Keratinocyte (primary cell): ENCODE results near the gene TSPAN18. TPM values are rescaled to one million over a fixed set of nuclear protein-coding genes. Genes with fewer than 3 reads are reported as not detected.

Source experiments
- DNase-seq: peaks from one replicate; pipeline ENCODE4 v3.0.0-alpha.2; 2011; ENCODE audit warnings: low read depth, missing footprints, low spot score
- FAIRE-seq: peaks from 2 replicates; lab custom pipeline; 2011; peaks lifted over from hg19 to GRCh38; lab: Jason Lieb, UNC
- H2AFZ ChIP-seq: 2 replicates; pipeline ENCODE4 v1.6.0; 2012; ENCODE audit warnings: low read length, control low read depth, inconsistent platforms; ENCODE audit not compliant: control insufficient read depth
- H3K27ac ChIP-seq: 2 replicates; pipeline ENCODE4 v1.5.1; 2011; ENCODE audit warnings: low read length; ENCODE audit not compliant: control insufficient read depth, insufficient read depth
- H3K27me3 ChIP-seq: 3 replicates; pipeline ENCODE4 v1.6.0; 2011; ENCODE audit warnings: low read length; ENCODE audit not compliant: control insufficient read depth, insufficient read depth; ENCODE audit errors: extremely low read depth
- H3K36me3 ChIP-seq, 2 experiments: 2 replicates in 1 of 2; 3 replicates in 1 of 2; pipeline ENCODE4 v1.5.1; 2011; ENCODE audit warnings: low read length in 2 of 2, mild to moderate bottlenecking in 1 of 2; ENCODE audit not compliant: control insufficient read depth in 2 of 2, insufficient read depth in 2 of 2; ENCODE audit errors: extremely low read depth in 1 of 2
- H3K4me1 ChIP-seq: 3 replicates; pipeline ENCODE4 v1.5.1; 2011; ENCODE audit warnings: low read length; ENCODE audit not compliant: control insufficient read depth, insufficient read depth; ENCODE audit errors: extremely low read depth
- H3K4me2 ChIP-seq: 3 replicates; pipeline ENCODE4 v1.6.0; 2011; ENCODE audit warnings: low read depth, low read length; ENCODE audit not compliant: control insufficient read depth, insufficient read depth; ENCODE audit errors: extremely low read depth
- H3K4me3 ChIP-seq, 3 experiments: fragments of 200-600 bp in 1 of 3; sonication (generic) in 1 of 3; 2 replicates in 2 of 3; 3 replicates in 1 of 3; pipeline ENCODE4 v1.5.1; 2011 to 2016; ENCODE audit warnings: low read length in 3 of 3, mild to moderate bottlenecking in 3 of 3, control low read depth in 2 of 3, inconsistent platforms in 1 of 3, low read depth in 1 of 3, mixed read lengths in 1 of 3, mixed run types in 1 of 3, moderate library complexity in 1 of 3; ENCODE audit not compliant: control insufficient read depth in 2 of 3, insufficient read depth in 2 of 3; ENCODE audit errors: extremely low read depth in 1 of 3
- H3K79me2 ChIP-seq: 2 replicates; pipeline ENCODE4 v1.6.0; 2012; ENCODE audit warnings: low read length; ENCODE audit not compliant: control insufficient read depth, insufficient read depth
- H3K9ac ChIP-seq: 3 replicates; pipeline ENCODE4 v1.6.0; 2011; ENCODE audit warnings: low read length; ENCODE audit not compliant: control insufficient read depth, insufficient read depth; ENCODE audit errors: extremely low read depth
- H3K9me1 ChIP-seq: 3 replicates; pipeline ENCODE4 v1.6.0; 2011; ENCODE audit warnings: low read length; ENCODE audit not compliant: control insufficient read depth, insufficient read depth; ENCODE audit errors: extremely low read depth
- H3K9me3 ChIP-seq: 2 replicates; pipeline ENCODE4 v1.5.1; 2012; ENCODE audit warnings: low read depth, low read length; ENCODE audit not compliant: control insufficient read depth
- H4K20me1 ChIP-seq: 3 replicates; pipeline ENCODE4 v1.6.0; 2011; ENCODE audit warnings: low read length; ENCODE audit not compliant: control insufficient read depth, insufficient read depth; ENCODE audit errors: extremely low read depth
- CTCF ChIP-seq, 3 experiments: IDR thresholded peaks in 1 of 3; conservative IDR thresholded peaks in 1 of 3; optimal IDR thresholded peaks in 1 of 3; 2 replicates in 2 of 3; 3 replicates in 1 of 3; pipeline versions ENCODE3 to v1.5.1; 2011; ENCODE audit warnings: low read length in 3 of 3, mild to moderate bottlenecking in 3 of 3, moderate library complexity in 2 of 3, control low read depth in 1 of 3, inconsistent platforms in 1 of 3; ENCODE audit not compliant: insufficient read depth in 2 of 3; ENCODE audit errors: extremely low read depth in 1 of 3
- EZH2 ChIP-seq: IDR thresholded peaks from one replicate; pipeline ENCODE4 v1.6.1; 2012; ENCODE audit warnings: inconsistent platforms, mild to moderate bottlenecking, low read length, moderate library complexity
- dilution Hi-C: fragments of 300-500 bp; cut with MboI; formaldehyde crosslinking; loops from one replicate; pipeline ENCODE4 v1.7.0; 2020; ENCODE audit warnings: low sequenced_read_pairs; ENCODE audit not compliant: extremely low pct_ligation_motif_present
- polyA plus RNA-seq, 5 experiments: library from polyadenylated mRNA; depleted of rRNA in 3 of 5; stranded (reverse) in 3 of 5; stranded (forward) in 1 of 5; unstranded in 1 of 5; fragments of >200 nt; gene quantifications; 1 replicate in 1 of 5; 2 replicates in 3 of 5; 3 replicates in 1 of 5; pipeline versions ENCODE4 v1.2.1 to v1.2.3, GENCODE V29; 2011 to 2012; ENCODE audit warnings: missing spikeins in 2 of 5, low read depth in 1 of 5, low replicate concordance in 1 of 5

TSPAN18 gene
- polyA plus RNA-seq, 1 donor (not counting 4 experiments of a cell fraction or from before 2014, with no cell fraction given): not detected

DNA sequence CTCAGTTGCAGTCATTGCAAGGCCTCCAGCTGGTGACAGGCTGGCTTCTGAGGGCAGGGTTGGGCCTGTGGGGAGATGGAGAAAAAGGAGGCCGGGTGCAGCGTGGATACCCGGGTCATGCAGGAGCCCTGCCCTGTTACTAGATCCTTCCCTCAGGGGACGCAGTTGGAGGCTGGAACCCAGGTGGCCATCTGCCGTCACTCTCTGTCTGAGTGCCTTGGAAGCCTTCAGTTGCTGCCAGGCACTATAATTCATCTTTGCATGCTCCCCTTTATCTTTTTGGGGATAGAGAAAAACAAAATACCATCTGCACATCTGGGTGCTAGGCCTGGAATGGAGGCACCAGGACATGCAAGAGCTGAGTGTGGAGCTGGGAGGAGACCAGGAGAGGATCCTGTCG is 141.3 kb downstream of the TSPAN18 start:
- TF ChIP-seq CTCF (optimal IDR thresholded peaks at IDR 0.05 in 1 of 3, IDR thresholded peaks at IDR 0.05 in 1 of 3, conservative IDR thresholded peaks at IDR 0.05 in 1 of 3; ENCODE audit: extremely low read depth in 1 of 3, insufficient read depth in 2 of 3, low read length in 3 of 3) (no peak), EZH2 (no peak)
- Histone ChIP-seq H3K27me3 (peaks cover 69% of the 10 kb centered on the region), H3K9me3 (peaks cover 4% of the 10 kb centered on the region)

DNA sequence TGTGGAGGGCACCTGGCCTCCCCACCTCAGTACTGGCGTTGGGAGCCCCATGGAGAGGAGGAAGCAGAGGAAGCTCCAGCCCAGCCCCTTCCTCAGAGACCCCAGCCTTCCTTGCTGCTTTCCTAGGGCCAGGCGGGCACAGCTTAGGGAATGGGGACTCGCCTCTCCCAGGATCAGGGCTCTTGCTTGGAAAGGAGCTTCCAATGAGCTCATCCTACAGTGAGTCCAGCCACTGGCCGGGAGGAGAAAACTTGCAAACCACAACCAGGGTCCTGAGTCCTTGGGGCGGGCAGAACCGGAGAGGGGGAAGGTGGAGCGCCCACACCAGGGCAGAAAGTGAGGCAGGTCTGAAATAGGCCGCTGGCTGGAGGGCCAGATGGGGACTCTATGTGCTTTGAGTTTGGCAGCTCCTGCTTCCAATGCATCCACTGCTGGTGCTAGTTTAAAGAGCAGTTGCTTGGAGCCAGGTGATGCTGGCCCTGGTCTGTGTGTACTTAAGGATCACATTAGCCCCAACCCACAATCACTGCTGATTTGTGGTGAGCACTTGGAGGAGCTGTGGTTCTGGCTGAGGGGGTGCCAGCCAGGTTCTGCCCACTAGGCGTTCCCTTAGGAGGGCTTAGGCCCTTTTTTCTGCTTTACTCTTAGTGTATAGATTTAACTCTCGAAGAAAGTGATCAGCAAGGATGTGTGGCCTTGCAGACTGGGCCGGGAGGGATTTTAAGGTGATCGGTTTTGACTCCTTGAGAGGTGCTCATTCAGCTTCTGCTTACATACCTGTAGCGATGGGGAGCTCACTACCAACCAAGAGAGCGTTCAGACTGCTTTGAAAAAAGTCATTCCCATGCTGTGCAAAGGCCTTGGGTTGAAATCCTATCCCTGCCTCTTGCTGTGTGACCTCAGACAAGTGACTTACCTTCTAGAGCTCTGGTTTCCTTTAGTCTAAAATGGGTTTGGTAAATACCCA is 142.0 kb downstream of the TSPAN18 start:
- Histone ChIP-seq H3K36me3 (no peaks in the 10 kb centered on the region), H3K27me3 (peaks cover 73% of the 10 kb centered on the region), H3K79me2 (no peaks in the 10 kb centered on the region), H4K20me1 (peaks cover 11% of the 10 kb centered on the region), H3K9ac (no peak overlapping the region), H3K27ac (no peak overlapping the region), H3K4me3 (no peak overlapping the region), H3K4me2 (no peak overlapping the region), H3K4me1 (no peaks in the 10 kb centered on the region), H3K9me3 (peaks cover 4% of the 10 kb centered on the region), H3K9me1 (no peaks in the 10 kb centered on the region), H2AFZ (no peak overlapping the region)
- FAIRE-seq: no peak
- TF ChIP-seq CTCF (optimal IDR thresholded peaks at IDR 0.05 in 1 of 3, IDR thresholded peaks at IDR 0.05 in 1 of 3, conservative IDR thresholded peaks at IDR 0.05 in 1 of 3; ENCODE audit: extremely low read depth in 1 of 3, insufficient read depth in 2 of 3, low read length in 3 of 3) (no peak), EZH2 (no peak)
- no peak for DNase-seq
- dilution Hi-C loops: no loop called here

More for the DNA sequence above, 141.3 kb downstream of the TSPAN18 start:
- H3K36me3 ChIP-seq: no peaks in the 10 kb centered on the region
- dilution Hi-C loops: no loop called here
- no peak overlapping the region for H3K9ac ChIP-seq
- H3K9me1 ChIP-seq: no peaks in the 10 kb centered on the region
- no peaks in the 10 kb centered on the region for H3K79me2 ChIP-seq
- no peaks in the 10 kb centered on the region for H3K4me1 ChIP-seq
- no peak for FAIRE-seq
- H4K20me1 ChIP-seq: peaks cover 9% of the 10 kb centered on the region
- H2AFZ ChIP-seq: no peak overlapping the region
- no peak overlapping the region for H3K4me2 ChIP-seq
- H3K27ac ChIP-seq: no peak overlapping the region
- no peak for DNase-seq
- no peak overlapping the region for H3K4me3 ChIP-seq
